Measurements from ENCODE around the gene PRDM15. TPM values are rescaled to one million over a fixed set of nuclear protein-coding genes. Genes with fewer than 3 reads are reported as not detected.
A peak's percentile ranks its signal among the peaks of the same experiment; 100 is the strongest.

PRDM15 gene
- polyA plus RNA-seq, 3 donors: 0.19 to 19.0 (median 0.74) TPM

GRCh38 chr21:41880153-41880552 is 1.0 kb upstream of the PRDM15 start:
- no peaks in the 10 kb centered on the region for H3K36me3 Mint-ChIP-seq
- H3K9ac ChIP-seq (ENCODE audit: insufficient read depth, low read length, poor library complexity, severe bottlenecking): no peak overlapping the region
- no peaks in the 10 kb centered on the region for H3K9me3 ChIP-seq (replicated peaks in 1 of 2; ENCODE audit: control insufficient read depth in 1 of 2, insufficient read depth in 1 of 2, low read length in 2 of 2)
- no peaks in the 10 kb centered on the region for H3K27me3 ChIP-seq (ENCODE audit: control insufficient read depth in 2 of 2, insufficient read depth in 2 of 2, low read length in 2 of 2)
- no peak overlapping the region for H3K27ac ChIP-seq (ENCODE audit: low read depth in 1 of 2, low read length in 2 of 2)
- no peaks in the 10 kb centered on the region for H3K9me3 Mint-ChIP-seq
- H3K79me2 ChIP-seq (ENCODE audit: insufficient read depth, low read length): peaks cover 18% of the 10 kb centered on the region
- peak overlapping the region; percentile 87 for H3K4me2 ChIP-seq (replicated peaks; ENCODE audit: extremely low read depth, low read length, poor library complexity, severe bottlenecking)
- intact Hi-C loops (cut with micrococcal nuclease): no loop called here
- DNase-seq: no peak
- H2AFZ ChIP-seq (ENCODE audit: insufficient read depth, low read depth, low read length, poor library complexity, severe bottlenecking): peak overlapping the region; percentile 100
- H3K27ac Mint-ChIP-seq: no peak overlapping the region
- peaks cover 27% of the 10 kb centered on the region for H3K4me1 Mint-ChIP-seq
- H3K27me3 Mint-ChIP-seq (ENCODE audit: low read depth in 3 of 3): peaks cover 2 to 6% (median 2%) of the 10 kb centered on the region in 3 donors
- 97% methylated on average over 5 of the region's 9 CpGs for WGBS (ENCODE audit: insufficient coverage)
- no peak overlapping the region for H3K4me3 Mint-ChIP-seq
- no peaks in the 10 kb centered on the region for H3K36me3 ChIP-seq (replicated peaks in 1 of 2; ENCODE audit: control insufficient read depth in 1 of 2, insufficient read depth in 2 of 2, low read length in 2 of 2)
- peak overlapping the region in 1 of 3 experiments; percentile 82 for H3K4me3 ChIP-seq (replicated peaks in 1 of 3; ENCODE audit: low read depth in 2 of 3, low read length in 3 of 3)
- no peak for TF ChIP-seq CTCF (IDR thresholded peaks at IDR 0.05)
- H4K20me1 ChIP-seq (ENCODE audit: insufficient read depth, low read length): no peaks in the 10 kb centered on the region
- peaks cover 19 to 25% of the 10 kb centered on the region in 2 donors for H3K4me1 ChIP-seq (ENCODE audit: control insufficient read depth in 1 of 2, insufficient read depth in 2 of 2, low read length in 2 of 2)

- Histone ChIP-seq H3K4me2 (replicated peaks; ENCODE audit: extremely low read depth, low read length, poor library complexity, severe bottlenecking) (peak overlapping the region; percentile 99), H3K4me3 (replicated peaks in 1 of 3; ENCODE audit: low read depth in 2 of 3, low read length in 3 of 3) (peak overlapping the region; percentile 60 to 82 (median 64)), H3K36me3 (replicated peaks in 1 of 2; ENCODE audit: control insufficient read depth in 1 of 2, insufficient read depth in 2 of 2, low read length in 2 of 2) (no peaks in the 10 kb centered on the region), H3K9me3 (replicated peaks in 1 of 2; ENCODE audit: control insufficient read depth in 1 of 2, insufficient read depth in 1 of 2, low read length in 2 of 2) (no peaks in the 10 kb centered on the region), H3K79me2 (ENCODE audit: insufficient read depth, low read length) (peaks cover 18% of the 10 kb centered on the region), H2AFZ (ENCODE audit: insufficient read depth, low read depth, low read length, poor library complexity, severe bottlenecking) (peak overlapping the region; percentile 89), H4K20me1 (ENCODE audit: insufficient read depth, low read length) (no peaks in the 10 kb centered on the region), H3K27ac (ENCODE audit: low read depth in 1 of 2, low read length in 2 of 2) (peak overlapping the region in 1 of 2 donors; percentile 59), H3K27me3 (ENCODE audit: control insufficient read depth in 2 of 2, insufficient read depth in 2 of 2, low read length in 2 of 2) (no peaks in the 10 kb centered on the region), H3K4me1 (ENCODE audit: control insufficient read depth in 1 of 2, insufficient read depth in 2 of 2, low read length in 2 of 2) (peaks cover 19 to 25% of the 10 kb centered on the region in 2 donors), H3K9ac (ENCODE audit: insufficient read depth, low read length, poor library complexity, severe bottlenecking) (peak overlapping the region; percentile 66)
- Mint-ChIP-seq H3K4me3 (peak overlapping the region in 1 of 2 donors; percentile 37), H3K9me3 (no peaks in the 10 kb centered on the region), H3K36me3 (peaks cover 3 to 5% of the 10 kb centered on the region in 2 donors), H3K27ac (peak overlapping the region in 1 of 7 donors; percentile 82), H3K27me3 (ENCODE audit: low read depth in 3 of 3) (peaks cover 0 to 3% (median 2%) of the 10 kb centered on the region in 3 donors), H3K4me1 (peaks cover 25% of the 10 kb centered on the region)
- TF ChIP-seq CTCF (IDR thresholded peaks at IDR 0.05): no peak
- intact Hi-C loops (cut with micrococcal nuclease): loop anchor here (5.0 kb wide), 2 partner anchors 43 to 53 kb away; no protein-coding TSS in a partner anchor
- DNase-seq: peak; percentile 56 to 60 (median 57)
- under 1% methylated on average over 65 of the region's 65 CpGs for WGBS (ENCODE audit: insufficient coverage)
These were observed 334 bp downstream of the PRDM15 start for GRCh38 chr21:41878831-41879189.
